ENCODE measurements around the gene ARSG. TPM values are rescaled to one million over a fixed set of nuclear protein-coding genes. Genes with fewer than 3 reads are reported as not detected.

Gene ARSG
- total RNA-seq, 2 donors from 2014 or later: 0.70 to 2.3 TPM

DNA sequence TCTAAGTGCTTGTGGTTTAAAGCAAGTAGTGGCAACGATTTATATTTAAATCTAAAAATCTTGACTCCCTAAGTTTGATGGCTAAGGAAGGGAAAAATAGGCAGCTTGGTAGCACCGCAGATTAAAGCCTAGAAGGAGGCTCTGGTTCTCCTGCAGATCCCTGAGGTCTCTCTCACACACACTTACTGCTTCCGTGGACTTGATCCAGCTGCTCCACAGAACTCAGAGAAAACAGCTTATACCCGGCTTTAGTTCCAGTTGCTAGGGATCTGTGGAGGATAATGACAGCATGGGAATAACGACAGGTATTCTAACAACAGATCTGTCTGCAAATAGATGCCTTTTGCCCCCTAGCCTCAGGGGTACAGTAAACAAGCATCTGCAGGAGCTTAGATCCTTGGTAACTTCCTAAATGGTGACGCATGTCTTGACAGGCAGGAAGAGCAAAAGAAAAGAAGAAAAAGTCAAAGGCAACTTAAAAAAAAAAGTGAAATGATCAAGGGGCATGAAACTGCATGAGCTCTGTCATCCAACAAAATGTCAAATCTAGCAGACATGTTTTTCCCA lies 161.5 kb downstream of the ARSG start:
- intact Hi-C loops (cut with DNase I, micrococcal nuclease): no loop called here
- no peak for ATAC-seq
- no peak for DNase-seq

- ATAC-seq (no peak), DNase-seq (no peak)
- intact Hi-C loops (cut with DNase I, micrococcal nuclease): no loop called here
Measured at GRCh38 chr17:68453991-68454665, 162.8 kb downstream of the ARSG start.

DNA sequence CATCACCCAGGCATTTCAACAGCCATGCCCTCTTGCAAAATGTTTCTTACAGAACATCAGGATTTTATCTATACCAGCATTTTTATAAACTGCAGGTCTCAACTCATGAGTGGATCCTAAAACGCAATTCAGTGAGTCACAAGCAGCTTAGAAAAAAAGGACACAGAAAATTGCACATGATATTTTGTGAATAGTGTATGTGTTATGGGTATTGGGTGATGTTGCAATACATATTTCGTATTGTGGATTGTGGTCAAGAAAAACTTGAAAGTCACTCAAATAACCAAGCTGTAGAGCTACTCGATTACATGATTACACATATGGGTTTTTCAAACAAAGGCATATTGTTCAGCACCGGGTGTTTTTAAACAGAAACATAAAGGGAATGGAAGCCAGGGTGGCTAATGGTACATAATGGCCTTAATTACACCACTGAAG lies 164.6 kb downstream of the ARSG start:
- intact Hi-C loops (cut with DNase I, micrococcal nuclease): no loop called here
- ATAC-seq (no peak), DNase-seq (no peak)

DNA sequence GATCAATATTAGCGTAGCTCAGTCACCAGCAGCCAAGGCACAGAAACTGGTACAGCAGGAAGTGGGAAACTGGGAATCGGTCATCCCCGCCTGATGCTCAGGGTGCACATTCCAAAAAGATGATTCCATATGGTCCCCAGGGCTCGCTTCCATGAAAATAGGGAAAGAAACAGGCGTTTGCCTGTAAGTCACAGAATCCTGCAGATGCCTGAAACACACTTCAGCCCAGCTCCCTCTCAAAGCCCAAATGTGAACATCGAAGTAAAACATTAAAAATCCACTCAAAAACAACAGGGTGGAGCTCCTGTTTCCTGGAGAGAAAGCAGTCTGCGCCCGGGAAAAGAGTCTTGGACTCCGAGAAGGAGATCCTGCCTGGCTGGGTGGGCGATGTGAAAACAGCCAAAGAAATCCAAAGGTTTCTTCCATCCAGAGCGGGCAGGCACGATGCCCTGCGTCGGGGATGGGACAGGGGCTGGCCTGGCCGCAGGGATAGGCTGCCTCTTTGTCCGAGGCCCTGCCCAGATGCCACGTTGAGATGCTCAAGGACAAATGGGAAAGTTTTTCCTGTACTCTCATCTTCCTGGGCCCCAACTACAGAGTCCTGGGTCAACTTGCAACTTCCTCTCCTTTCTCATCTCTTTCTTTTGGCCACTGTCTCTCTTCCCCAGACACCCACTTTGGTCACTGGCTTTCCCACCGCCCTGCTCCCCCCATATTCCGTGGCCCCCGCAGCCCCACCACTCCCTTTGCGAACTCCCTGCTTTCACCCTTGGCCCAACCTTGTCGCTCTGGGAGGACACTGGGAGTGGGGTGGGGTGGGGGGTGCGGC lies 165.3 kb downstream of the ARSG start:
- ATAC-seq (peak; percentile 69), DNase-seq (peak; percentile 80 to 90)
- intact Hi-C loops (cut with DNase I, micrococcal nuclease): no loop called here

GRCh38 chr17:68457168-68457538 lies 165.9 kb downstream of the ARSG start, which contains the start of gene WIPI1:
Gene WIPI1, minus strand, starts transcription at chr17:68457496. Its CDS starts 75 bp downstream, at chr17:68457421.
- DNase-seq: peak; percentile 65 to 70
- ATAC-seq: peak; percentile 15
- intact Hi-C loops (cut with DNase I, micrococcal nuclease): no loop called here

- DNase-seq (peak; percentile 99), ATAC-seq (peak; percentile 85)
- intact Hi-C loops (cut with DNase I, micrococcal nuclease): no loop called here
Measured at GRCh38 chr17:68457539-68458259, 166.4 kb downstream of the ARSG start.

- intact Hi-C loops (cut with DNase I, micrococcal nuclease): no loop called here
- ATAC-seq: no peak
- DNase-seq: no peak
Measured at GRCh38 chr17:68458260-68459036, 167.2 kb downstream of the ARSG start.

GRCh38 chr17:68459037-68459639 lies 167.8 kb downstream of the ARSG start:
- DNase-seq (no peak), ATAC-seq (no peak)
- intact Hi-C loops (cut with DNase I, micrococcal nuclease): no loop called here

DNA sequence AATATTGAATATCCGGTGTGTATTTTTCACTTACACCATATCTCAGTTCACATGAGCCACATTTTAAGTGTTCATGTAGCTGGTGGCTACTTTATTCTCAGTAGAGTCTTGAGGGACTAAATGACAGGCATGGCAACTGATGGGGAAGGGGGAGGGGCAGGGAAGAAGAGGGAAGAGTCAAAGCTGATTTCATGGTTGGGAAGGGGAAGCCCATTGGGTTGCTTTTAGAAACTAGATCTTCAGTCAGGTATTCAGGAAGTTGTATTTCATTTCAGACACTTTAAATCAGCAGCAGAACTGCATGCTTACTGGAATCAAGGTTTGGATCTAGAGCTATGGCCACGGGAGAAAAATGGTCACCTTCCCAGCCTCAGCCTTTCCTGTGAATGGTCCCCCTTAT lies 168.9 kb downstream of the ARSG start:
- ATAC-seq (no peak), DNase-seq (no peak)
- intact Hi-C loops (cut with DNase I, micrococcal nuclease): loop anchor here in 1 of 2 donors (5.0 kb wide), 2 partner anchors 198 to 288 kb away; no protein-coding TSS in a partner anchor

DNA sequence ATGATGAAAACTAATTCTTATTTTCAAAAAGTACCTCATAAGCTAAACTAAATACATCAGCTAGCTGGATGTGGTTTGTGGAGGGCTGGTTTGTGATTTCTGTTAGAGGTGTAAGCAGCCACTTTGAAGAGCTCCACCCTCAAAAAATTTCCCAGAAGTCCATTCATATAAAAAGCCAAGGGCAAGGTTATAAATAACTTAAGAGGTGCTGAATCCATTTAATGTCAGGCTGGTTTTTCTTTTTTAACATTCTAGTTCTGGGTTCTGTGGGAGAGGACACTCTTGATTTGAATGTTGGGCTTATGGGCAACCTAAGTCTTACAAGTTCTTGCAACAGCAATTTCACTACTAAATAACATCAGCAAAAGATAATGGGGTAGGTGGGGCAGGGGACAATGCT lies 169.4 kb downstream of the ARSG start:
- ATAC-seq: no peak
- no peak for DNase-seq
- intact Hi-C loops (cut with DNase I, micrococcal nuclease): loop anchor here in 1 of 2 donors (5.0 kb wide), 2 partner anchors 198 to 288 kb away; no protein-coding TSS in a partner anchor

DNA sequence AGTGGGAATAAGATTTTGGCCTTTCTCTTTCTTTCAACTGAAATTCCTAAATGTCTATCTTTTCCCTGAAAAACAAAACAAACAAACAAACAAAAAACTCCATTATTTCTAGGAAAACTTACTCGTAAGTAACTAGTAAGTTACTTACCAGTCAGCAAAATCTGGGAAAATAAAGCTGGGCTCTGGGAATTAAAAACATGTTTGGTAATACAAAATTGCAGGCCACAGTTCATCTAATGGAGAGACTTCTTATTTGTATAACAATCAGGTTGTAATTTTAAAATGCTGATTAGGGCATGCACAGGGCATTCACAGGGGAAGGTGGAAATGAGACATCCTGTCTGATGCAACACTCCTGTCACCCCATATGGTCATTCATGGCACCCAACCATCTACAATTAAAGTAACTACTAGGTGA lies 169.8 kb downstream of the ARSG start:
- ATAC-seq (no peak), DNase-seq (no peak)
- intact Hi-C loops (cut with DNase I, micrococcal nuclease): loop anchor here in 1 of 2 donors (5.0 kb wide), 2 partner anchors 199 to 289 kb away; no protein-coding TSS in a partner anchor

DNA sequence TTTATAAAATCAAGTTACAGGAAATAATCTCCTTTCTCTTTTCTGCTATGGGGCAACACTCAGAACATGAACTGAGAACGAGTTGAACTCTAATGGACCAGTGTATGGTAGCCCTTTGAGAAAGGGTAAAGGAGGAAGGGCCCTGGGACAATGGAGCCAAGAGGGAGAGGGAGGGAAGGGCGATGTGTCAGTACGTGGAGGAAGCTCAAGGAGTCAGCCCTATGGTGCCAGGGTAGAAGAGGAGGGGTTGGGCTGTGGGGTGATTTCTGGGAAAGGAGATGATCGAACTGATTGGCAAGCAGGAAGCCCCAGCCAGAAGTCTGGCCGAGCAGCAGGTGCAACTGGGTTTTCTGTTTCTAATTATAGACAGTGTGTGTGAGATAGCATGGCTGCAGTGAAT lies 170.3 kb downstream of the ARSG start:
- intact Hi-C loops (cut with DNase I, micrococcal nuclease): loop anchor here in 1 of 2 donors (5.0 kb wide), 2 partner anchors 199 to 289 kb away; no protein-coding TSS in a partner anchor
- ATAC-seq: no peak
- no peak for DNase-seq

- intact Hi-C loops (cut with DNase I, micrococcal nuclease): loop anchor here in 1 of 2 donors (5.0 kb wide), 2 partner anchors 200 to 290 kb away; no protein-coding TSS in a partner anchor
- ATAC-seq (peak; percentile 82), DNase-seq (peak; percentile 60 to 71)
Measured at GRCh38 chr17:68462381-68463210, 171.3 kb downstream of the ARSG start.

- intact Hi-C loops (cut with DNase I, micrococcal nuclease): loop anchor here in 1 of 2 donors (5.0 kb wide), 2 partner anchors 201 to 291 kb away; no protein-coding TSS in a partner anchor
Measured at GRCh38 chr17:68463211-68464019, 172.1 kb downstream of the ARSG start.

DNA sequence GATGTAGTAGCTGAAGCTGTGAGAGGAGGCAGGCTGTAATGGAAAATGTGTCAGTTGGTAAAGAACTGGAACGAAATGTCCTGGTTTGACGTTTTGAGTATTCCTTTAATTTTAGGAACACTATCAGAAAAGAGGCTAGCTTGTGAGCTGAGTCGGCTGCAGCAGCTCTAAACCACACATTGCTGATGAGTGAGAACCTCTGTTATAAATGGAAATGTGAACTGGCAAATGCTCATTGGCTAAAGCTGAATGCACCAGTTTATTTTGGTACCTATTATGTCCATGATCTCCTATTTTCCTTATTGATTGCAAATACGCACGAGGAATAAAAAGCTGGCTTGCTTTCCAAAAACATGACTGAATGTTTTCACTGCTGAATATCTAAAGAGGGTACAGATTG lies 177.0 kb downstream of the ARSG start:
- no peak for ATAC-seq
- no peak for DNase-seq
- intact Hi-C loops (cut with DNase I, micrococcal nuclease): no loop called here

More at GRCh38 chr17:68463211-68464019, 172.1 kb downstream of the ARSG start:
- ATAC-seq (no peak), DNase-seq (no peak)

DNA sequence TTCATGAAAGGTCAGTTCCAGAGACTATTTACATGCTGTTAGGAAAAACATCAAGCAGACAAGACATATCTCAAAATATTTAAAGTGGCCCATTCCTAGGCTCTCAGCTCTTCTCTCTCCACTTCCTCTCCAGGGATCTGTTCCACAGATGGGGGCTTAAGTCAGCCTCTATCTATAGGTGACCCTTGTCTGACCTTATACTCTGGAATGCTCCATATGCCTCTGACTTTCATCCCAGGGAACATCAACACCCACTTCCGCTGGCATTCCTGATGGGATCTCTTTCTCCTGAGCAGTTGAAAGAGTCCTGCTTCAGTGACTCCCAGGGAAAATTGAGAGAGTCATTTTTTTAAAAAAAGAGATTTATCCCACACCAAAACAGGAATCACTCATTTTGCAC lies 177.5 kb downstream of the ARSG start:
- DNase-seq (no peak), ATAC-seq (no peak)
- intact Hi-C loops (cut with DNase I, micrococcal nuclease): no loop called here

Measured in left colon (tissue), 2 donors.